ENCODE data around the gene TEPSIN.

Gene TEPSIN

GRCh38 chr17:81195941-81196495 is 42.8 kb downstream of the TEPSIN start:
- no peak for DNase-seq

- no peak for DNase-seq
Measured at GRCh38 chr17:81194941-81195901, 43.6 kb downstream of the TEPSIN start.

GRCh38 chr17:81194225-81194760 is 44.6 kb downstream of the TEPSIN start:
- DNase-seq, result no peak

GRCh38 chr17:81193470-81194224 is 45.2 kb downstream of the TEPSIN start:
- DNase-seq, result no peak

GRCh38 chr17:81193051-81193410 is 45.8 kb downstream of the TEPSIN start:
- DNase-seq, result no peak

GRCh38 chr17:81192386-81193050 is 46.3 kb downstream of the TEPSIN start:
- no peak for DNase-seq

GRCh38 chr17:81191646-81192045 is 47.2 kb downstream of the TEPSIN start:
- DNase-seq, result no peak

- DNase-seq, result no peak
Measured at GRCh38 chr17:81191116-81191515, 47.7 kb downstream of the TEPSIN start.

GRCh38 chr17:81190591-81190990 is 48.3 kb downstream of the TEPSIN start:
- no peak for DNase-seq

GRCh38 chr17:81189670-81190530 is 49.0 kb downstream of the TEPSIN start:
- DNase-seq, result no peak

GRCh38 chr17:81189016-81189415 is 49.8 kb downstream of the TEPSIN start:
- DNase-seq, result no peak

GRCh38 chr17:81188491-81188840 is 50.4 kb downstream of the TEPSIN start:
- no peak for DNase-seq

- no peak for DNase-seq
Measured at GRCh38 chr17:81187586-81188490, 51.0 kb downstream of the TEPSIN start.

GRCh38 chr17:81187120-81187519 is 51.7 kb downstream of the TEPSIN start:
- DNase-seq, result no peak

- no peak for DNase-seq
Measured at GRCh38 chr17:81186203-81186602, 52.7 kb downstream of the TEPSIN start.

- DNase-seq, result no peak
Measured at GRCh38 chr17:81184555-81184954, 54.3 kb downstream of the TEPSIN start.

- no peak for DNase-seq
Measured at GRCh38 chr17:81183807-81184206, 55.0 kb downstream of the TEPSIN start.

GRCh38 chr17:81183316-81183715 is 55.5 kb downstream of the TEPSIN start:
- no peak for DNase-seq

GRCh38 chr17:81182596-81182995 is 56.3 kb downstream of the TEPSIN start:
- no peak for DNase-seq

- DNase-seq, result no peak
Measured at GRCh38 chr17:81181811-81182185, 57.1 kb downstream of the TEPSIN start.

Measured in NCI-H510A (cell line).